SK-N-SH (cell line): ENCODE data around the gene FLT4. TPM values are rescaled to one million over a fixed set of nuclear protein-coding genes. Genes with fewer than 3 reads are reported as not detected.

Source experiments
- CTCF ChIA-PET: fragments of 300-600, 350-600 bp; formaldehyde crosslinking; extraction: SDS; loops from one replicate; lab custom pipeline; 2021; lab: Yijun Ruan, JAX
- POLR2A ChIA-PET: fragments of 350-600 bp; sonication (Branson Sonifier 250); formaldehyde crosslinking; extraction: SDS; loops from one replicate; lab custom pipeline; 2020; ENCODE audit warnings: antibody characterized with exemption, inconsistent platforms; lab: Yijun Ruan, JAX
- DNase-seq: peaks from one replicate; pipeline ENCODE4 v3.0.0; 2012
- H2AFZ ChIP-seq: fragments of 200-600 bp; sonication (generic); 2 replicates; pipeline ENCODE4 v1.8.1; 2016; ENCODE audit warnings: antibody characterized with exemption, mild to moderate bottlenecking, low read depth
- H3F3A ChIP-seq: fragments of 200-600 bp; sonication (generic); replicated peaks from 2 replicates; pipeline ENCODE3; 2016; ENCODE audit warnings: antibody characterized with exemption, mild to moderate bottlenecking; ENCODE audit not compliant: insufficient read depth
- H3K27ac ChIP-seq, 2 experiments: fragments of 200-500 bp in 1 of 2; fragments of 200-600 bp in 1 of 2; sonication (Bioruptor generic) in 1 of 2; sonication (generic), shearing (Covaris generic) in 1 of 2; 2 replicates each; pipeline versions ENCODE4 v1.5.1 to v1.6.1; 2014 to 2016; ENCODE audit warnings: low read depth in 2 of 2, inconsistent platforms in 1 of 2, low read length in 1 of 2, mild to moderate bottlenecking in 1 of 2, mixed read lengths in 1 of 2
- H3K27me3 ChIP-seq: fragments of 200-600 bp; sonication (generic), shearing (Covaris generic); 2 replicates; pipeline ENCODE4 v1.6.1; 2016; ENCODE audit warnings: mixed run types; ENCODE audit not compliant: insufficient read depth
- H3K36me3 ChIP-seq, 2 experiments: fragments of 200-500 bp in 1 of 2; fragments of 200-600 bp in 1 of 2; sonication (Bioruptor generic) in 1 of 2; sonication (generic) in 1 of 2; replicated peaks in 1 of 2; 2 replicates each; pipeline versions ENCODE3 to v1.5.1; 2014 to 2016; ENCODE audit warnings: low read length in 1 of 2, mild to moderate bottlenecking in 1 of 2; ENCODE audit not compliant: insufficient read depth in 2 of 2, control insufficient read depth in 1 of 2
- H3K4me1 ChIP-seq, 2 experiments: fragments of 200-500 bp in 1 of 2; fragments of 200-600 bp in 1 of 2; sonication (Bioruptor generic) in 1 of 2; sonication (generic), shearing (Covaris generic) in 1 of 2; 2 replicates each; pipeline versions ENCODE4 v1.5.1 to v1.6.1; 2014 to 2016; ENCODE audit warnings: low read depth in 1 of 2, low read length in 1 of 2, mixed run types in 1 of 2; ENCODE audit not compliant: insufficient read depth in 2 of 2, control insufficient read depth in 1 of 2
- H3K4me2 ChIP-seq: fragments of 200-600 bp; sonication (generic), shearing (Covaris generic); 2 replicates; pipeline ENCODE4 v1.6.1; 2017; ENCODE audit warnings: mixed run types
- H3K4me3 ChIP-seq, 2 experiments: fragments of 200-500 bp in 1 of 2; fragments of 200-600 bp in 1 of 2; sonication (Bioruptor generic) in 1 of 2; sonication (generic), shearing (Covaris generic) in 1 of 2; 2 replicates each; pipeline versions ENCODE4 v1.5.1 to v1.8.1; 2014 to 2016; ENCODE audit warnings: low read depth in 2 of 2, inconsistent platforms in 1 of 2, low read length in 1 of 2, mild to moderate bottlenecking in 1 of 2, mixed read lengths in 1 of 2, moderate library complexity in 1 of 2
- H3K79me2 ChIP-seq: fragments of 200-600 bp; sonication (generic); 2 replicates; pipeline ENCODE4 v1.8.1; 2017; ENCODE audit warnings: mild to moderate bottlenecking; ENCODE audit not compliant: insufficient read depth
- H3K9ac ChIP-seq: fragments of 200-600 bp; sonication (generic); 2 replicates; pipeline ENCODE4 v1.6.1; 2017; ENCODE audit warnings: mixed run types
- H3K9me2 ChIP-seq: fragments of 200-600 bp; sonication (generic); 2 replicates; pipeline ENCODE4 v1.6.1; 2017; ENCODE audit warnings: mixed run types
- H3K9me3 ChIP-seq: fragments of 200-600 bp; sonication (generic); 2 replicates; pipeline ENCODE4 v1.6.1; 2017; ENCODE audit warnings: mixed run types, mild to moderate bottlenecking, moderate library complexity
- H4K20me1 ChIP-seq: fragments of 200-600 bp; sonication (generic); 2 replicates; pipeline ENCODE4 v1.6.1; 2017; ENCODE audit warnings: mild to moderate bottlenecking, mixed run types; ENCODE audit not compliant: insufficient read depth
- CHD2 ChIP-seq: fragments of 150-350 bp; IDR thresholded peaks from 2 replicates; pipeline ENCODE4 v1.6.1; 2018; ENCODE audit warnings: low read length; ENCODE audit not compliant: partially characterized antibody
- ELF1 ChIP-seq: IDR thresholded peaks from 2 replicates; pipeline ENCODE4 v1.4.0; 2012
- EP300 ChIP-seq, 2 experiments: IDR thresholded peaks; 2 replicates each; pipeline versions ENCODE4 v1.4.0 to v1.6.1; 2012; ENCODE audit warnings: borderline replicate concordance in 1 of 2, low read depth in 1 of 2, low read length in 1 of 2
- FOSL2 ChIP-seq: IDR thresholded peaks from 2 replicates; pipeline ENCODE4 v1.4.0; 2012; ENCODE audit warnings: low read depth, mild to moderate bottlenecking, moderate library complexity, borderline replicate concordance
- FOXJ3 ChIP-seq: sonication (generic); formaldehyde crosslinking; IDR thresholded peaks from 2 replicates; pipeline ENCODE4 v1.5.1; 2020; ENCODE audit warnings: mild to moderate bottlenecking, missing genetic modification reagents
- FOXM1 ChIP-seq: IDR thresholded peaks from 2 replicates; pipeline ENCODE4 v1.4.0; 2012; ENCODE audit warnings: low read depth, mild to moderate bottlenecking
- MXI1 ChIP-seq: IDR thresholded peaks from 2 replicates; pipeline ENCODE4 v1.6.1; 2012; ENCODE audit warnings: mild to moderate bottlenecking, low read depth, low read length, improper control_type of control experiment
- NFIC ChIP-seq: IDR thresholded peaks from 2 replicates; pipeline ENCODE4 v1.4.0; 2012; ENCODE audit warnings: borderline replicate concordance
- NRF1 ChIP-seq: IDR thresholded peaks from 2 replicates; pipeline ENCODE4 v1.6.1; 2012; ENCODE audit warnings: low read depth, mild to moderate bottlenecking, low read length
- POLR2AphosphoS5 ChIP-seq: IDR thresholded peaks from 2 replicates; pipeline ENCODE4 v1.6.1; 2012; ENCODE audit warnings: low read depth, low read length
- RAD21 ChIP-seq: IDR thresholded peaks from 2 replicates; pipeline ENCODE4 v1.6.1; 2012; ENCODE audit warnings: mild to moderate bottlenecking, low read length
- RCOR1 ChIP-seq: fragments of 150-350 bp; IDR thresholded peaks from 2 replicates; pipeline ENCODE4 v1.6.1; 2017; ENCODE audit warnings: antibody characterized with exemption, low read length
- REST ChIP-seq: IDR thresholded peaks from 2 replicates; pipeline ENCODE4 v1.6.1; 2012; ENCODE audit warnings: mild to moderate bottlenecking, low read depth, low read length, moderate library complexity
- RFX5 ChIP-seq: IDR thresholded peaks from 2 replicates; pipeline ENCODE4 v1.6.1; 2012; ENCODE audit warnings: mild to moderate bottlenecking, improper control_type of control experiment, low read length
- SIN3A ChIP-seq: IDR thresholded peaks from 2 replicates; pipeline ENCODE4 v1.6.1; 2012; ENCODE audit warnings: low read depth, mild to moderate bottlenecking, low read length, moderate library complexity, borderline replicate concordance
- SMC3 ChIP-seq: IDR thresholded peaks from 2 replicates; pipeline ENCODE4 v1.6.1; 2012; ENCODE audit warnings: low read depth, low read length, improper control_type of control experiment
- TAF1 ChIP-seq: IDR thresholded peaks from 2 replicates; pipeline ENCODE4 v1.6.1; 2012; ENCODE audit warnings: low read depth, mild to moderate bottlenecking, low read length, moderate library complexity, borderline replicate concordance
- TCF12 ChIP-seq: IDR thresholded peaks from 2 replicates; pipeline ENCODE4 v1.4.0; 2012
- YY1 ChIP-seq: IDR thresholded peaks from 2 replicates; pipeline ENCODE4 v1.4.0; 2012; ENCODE audit warnings: low read depth, mild to moderate bottlenecking
- WGBS: methylation state at CpG from one replicate; pipeline ENCODE4 v1.1.6; 2017; ENCODE audit warnings: low lambda C conversion rate; 5-methylcytosine and 5-hydroxymethylcytosine counted together
- polyA plus RNA-seq, 3 experiments: library from polyadenylated mRNA; depleted of rRNA; stranded (reverse); fragments of >200 nt; gene quantifications; 2 replicates each; pipeline ENCODE4 v1.2.3, GENCODE V29; 2012
- TF ChIP-seq, protein P1 (sequence below): fragments of 200-600 bp; sonication (generic); IDR thresholded peaks from 2 replicates; pipeline ENCODE4 v1.6.1; 2017; ENCODE audit warnings: antibody characterized with exemption, mild to moderate bottlenecking, moderate library complexity
- TF ChIP-seq, protein P2 (sequence below): IDR thresholded peaks from 2 replicates; pipeline ENCODE4 v1.4.0; 2012; ENCODE audit warnings: low read depth, borderline replicate concordance

The FLT4 gene
- 0.02 and 0.05 TPM in 2 replicates for polyA plus RNA-seq (2012; rRNA removed)
- 0.03 and 0.26 TPM in 2 replicates for polyA plus RNA-seq (2012; cell fraction: cytosol; rRNA removed)
- 0.05 and 0.35 TPM in 2 replicates for polyA plus RNA-seq (2012; cell fraction: nucleus; rRNA removed)

GRCh38 chr5:180649297-180650039, at the start of gene FLT4:
TSS of gene FLT4 (minus strand) at chr5:180649600. CDS start at chr5:180649545, 55 bp downstream.
- CTCF ChIA-PET, result interaction anchor here (1.3 kb wide), 1 partner anchor 35 kb away, joined by 3 read pairs; no protein-coding TSS in a partner anchor
- DNase-seq, result peak; percentile 54
- H3K4me3 ChIP-seq, result 0 out of 4 replicates have a peak within 1 kb of the TSS, but pooled peaks of 1 of the 2 experiments have one; percentile 32
- H3K9me3 ChIP-seq, result no peaks in the 10 kb centered on the region
- H3F3A ChIP-seq, result no peaks in the 10 kb centered on the region
- POLR2A ChIA-PET, result no interaction called here
- no peak within 1 kb of the TSS for H2AFZ ChIP-seq
- peaks cover 71% of the 10 kb centered on the region; the same call in 1 of the 2 replicates for H3K27me3 ChIP-seq
- no peaks in the 10 kb centered on the region for H3K4me1 ChIP-seq
- H3K9ac ChIP-seq, result no peak within 1 kb of the TSS
- H3K36me3 ChIP-seq, result no peaks in the 10 kb centered on the region
- no peak within 1 kb of the TSS for H3K27ac ChIP-seq
- H3K79me2 ChIP-seq, result no peaks in the 10 kb centered on the region
- H4K20me1 ChIP-seq, result no peaks in the 10 kb centered on the region
- WGBS, result 2% methylated on average over 13 of the region's 89 CpGs
- H3K4me2 ChIP-seq, result no peak within 1 kb of the TSS
- no peaks in the 10 kb centered on the region for H3K9me2 ChIP-seq
- TF ChIP-seq, protein P1, sequence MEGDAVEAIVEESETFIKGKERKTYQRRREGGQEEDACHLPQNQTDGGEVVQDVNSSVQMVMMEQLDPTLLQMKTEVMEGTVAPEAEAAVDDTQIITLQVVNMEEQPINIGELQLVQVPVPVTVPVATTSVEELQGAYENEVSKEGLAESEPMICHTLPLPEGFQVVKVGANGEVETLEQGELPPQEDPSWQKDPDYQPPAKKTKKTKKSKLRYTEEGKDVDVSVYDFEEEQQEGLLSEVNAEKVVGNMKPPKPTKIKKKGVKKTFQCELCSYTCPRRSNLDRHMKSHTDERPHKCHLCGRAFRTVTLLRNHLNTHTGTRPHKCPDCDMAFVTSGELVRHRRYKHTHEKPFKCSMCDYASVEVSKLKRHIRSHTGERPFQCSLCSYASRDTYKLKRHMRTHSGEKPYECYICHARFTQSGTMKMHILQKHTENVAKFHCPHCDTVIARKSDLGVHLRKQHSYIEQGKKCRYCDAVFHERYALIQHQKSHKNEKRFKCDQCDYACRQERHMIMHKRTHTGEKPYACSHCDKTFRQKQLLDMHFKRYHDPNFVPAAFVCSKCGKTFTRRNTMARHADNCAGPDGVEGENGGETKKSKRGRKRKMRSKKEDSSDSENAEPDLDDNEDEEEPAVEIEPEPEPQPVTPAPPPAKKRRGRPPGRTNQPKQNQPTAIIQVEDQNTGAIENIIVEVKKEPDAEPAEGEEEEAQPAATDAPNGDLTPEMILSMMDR, result no peak
- TF ChIP-seq SMC3 (no peak), FOXM1 (no peak), RCOR1 (no peak), NFIC (no peak), POLR2AphosphoS5 (no peak), CHD2 (no peak)

DNA sequence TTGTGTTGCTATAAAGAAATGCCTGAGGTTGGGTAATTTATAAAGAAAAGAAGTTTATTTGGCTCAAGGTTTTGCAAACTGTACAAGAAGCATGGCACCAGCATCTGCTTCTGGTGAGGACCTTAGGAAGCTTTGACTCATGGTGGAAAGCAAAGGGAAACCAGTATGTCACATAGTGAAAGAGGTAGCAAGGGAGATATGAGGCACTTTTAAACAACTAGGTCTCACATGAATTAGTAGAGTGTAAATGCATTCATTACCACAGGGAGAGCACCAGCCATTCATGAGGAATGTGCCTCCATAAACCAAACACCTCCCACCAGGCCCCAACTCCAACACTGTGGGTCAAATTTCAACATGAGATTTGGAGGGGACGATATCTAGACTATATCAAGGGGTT, 49.6 kb upstream of the FLT4 start:
- no peaks in the 10 kb centered on the region for H3K27me3 ChIP-seq
- ChIA-PET POLR2A (no interaction called here), CTCF (no interaction called here)
- H3K4me1 ChIP-seq, result no peaks in the 10 kb centered on the region
- no peaks in the 10 kb centered on the region for H3K36me3 ChIP-seq
- 15% methylated on average over 1 of the region's 1 CpG for WGBS
- DNase-seq, result no peak
- no peaks in the 10 kb centered on the region for H4K20me1 ChIP-seq
- H3K9me2 ChIP-seq, result no peaks in the 10 kb centered on the region
- no peak overlapping the region for H3K9ac ChIP-seq
- no peaks in the 10 kb centered on the region for H3K9me3 ChIP-seq
- H3K79me2 ChIP-seq, result no peaks in the 10 kb centered on the region
- H2AFZ ChIP-seq, result no peak overlapping the region
- H3K4me2 ChIP-seq, result no peak overlapping the region
- H3K4me3 ChIP-seq, result no peak overlapping the region
- H3K27ac ChIP-seq, result no peak overlapping the region
- H3F3A ChIP-seq, result no peaks in the 10 kb centered on the region
- TF ChIP-seq NFIC, result no peak
- no peak for TF ChIP-seq CHD2
- no peak for TF ChIP-seq TCF12
- no peak for TF ChIP-seq TAF1
- TF ChIP-seq NRF1, result no peak
- TF ChIP-seq RFX5, result no peak
- no peak for TF ChIP-seq ELF1
- TF ChIP-seq SIN3A, result no peak
- no peak for TF ChIP-seq REST
- no peak for TF ChIP-seq MXI1
- no peak for TF ChIP-seq RAD21
- no peak for TF ChIP-seq FOXJ3 (CRISPR knock-in tag)
- no peak for TF ChIP-seq FOSL2
- no peak for TF ChIP-seq EP300 (IDR thresholded peaks at IDR 0.05; ENCODE audit: borderline replicate concordance in 1 of 2, low read depth in 1 of 2, low read length in 1 of 2)
- TF ChIP-seq YY1, result no peak
- TF ChIP-seq, protein P2, sequence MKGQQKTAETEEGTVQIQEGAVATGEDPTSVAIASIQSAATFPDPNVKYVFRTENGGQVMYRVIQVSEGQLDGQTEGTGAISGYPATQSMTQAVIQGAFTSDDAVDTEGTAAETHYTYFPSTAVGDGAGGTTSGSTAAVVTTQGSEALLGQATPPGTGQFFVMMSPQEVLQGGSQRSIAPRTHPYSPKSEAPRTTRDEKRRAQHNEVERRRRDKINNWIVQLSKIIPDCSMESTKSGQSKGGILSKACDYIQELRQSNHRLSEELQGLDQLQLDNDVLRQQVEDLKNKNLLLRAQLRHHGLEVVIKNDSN, result no peak
